ENCODE data around the gene SEPTIN1. TPM values are rescaled to one million over a fixed set of nuclear protein-coding genes. Genes with fewer than 3 reads are reported as not detected.

SEPTIN1 gene
- total and polyA plus RNA-seq, 2 of the 13 experiments (the other 11 are each of a cell fraction or from before 2014, with no cell fraction given), result 0.18 to 0.67 TPM

- TF ChIP-seq ZBTB33 (CRISPR knock-in tag; IDR thresholded peaks at IDR 0.05), result peak; percentile 77
- 0 out of 2 replicates have a peak, but pooled peaks have one; percentile 5 for TF ChIP-seq ZNF772 (CRISPR knock-in tag; IDR thresholded peaks at IDR 0.05)
- TF ChIP-seq PATZ1 (CRISPR knock-in tag; IDR thresholded peaks at IDR 0.05), result 0 out of 2 replicates have a peak, but pooled peaks have one; percentile 9
- TF ChIP-seq ZNF572 (CRISPR knock-in tag; IDR thresholded peaks at IDR 0.05), result 0 out of 2 replicates have a peak, but pooled peaks have one; percentile 41
- no peak for TF ChIP-seq RNF2 (conservative IDR thresholded peaks at IDR 0.05; ENCODE audit: low read depth)
- no peak for TF ChIP-seq NONO (IDR thresholded peaks at IDR 0.05)
- no peak for TF ChIP-seq NONO (CRISPR knock-in tag; conservative IDR thresholded peaks at IDR 0.05)
- peak; percentile 48 for TF ChIP-seq ZNF18 (CRISPR knock-in tag; IDR thresholded peaks at IDR 0.05; ENCODE audit: insufficient replicate concordance)
- TF ChIP-seq ZSCAN30 (CRISPR knock-in tag; IDR thresholded peaks at IDR 0.05), result no peak
- 0 out of 2 replicates have a peak, but pooled peaks have one; percentile 18 for TF ChIP-seq ZNF580 (CRISPR knock-in tag; IDR thresholded peaks at IDR 0.05; ENCODE audit: borderline replicate concordance, low read depth)
These were observed 25.8 kb downstream of the SEPTIN1 start (continued) for GRCh38 chr16:30356401-30357084.
